Measurements from ENCODE around the gene WHRN. TPM values are rescaled to one million over a fixed set of nuclear protein-coding genes. Genes with fewer than 3 reads are reported as not detected.

The WHRN gene
- total and polyA plus RNA-seq, 2 donors (not counting 1 experiment from before 2014, with no cell fraction given) = 19.4 to 95.7 TPM

DNA sequence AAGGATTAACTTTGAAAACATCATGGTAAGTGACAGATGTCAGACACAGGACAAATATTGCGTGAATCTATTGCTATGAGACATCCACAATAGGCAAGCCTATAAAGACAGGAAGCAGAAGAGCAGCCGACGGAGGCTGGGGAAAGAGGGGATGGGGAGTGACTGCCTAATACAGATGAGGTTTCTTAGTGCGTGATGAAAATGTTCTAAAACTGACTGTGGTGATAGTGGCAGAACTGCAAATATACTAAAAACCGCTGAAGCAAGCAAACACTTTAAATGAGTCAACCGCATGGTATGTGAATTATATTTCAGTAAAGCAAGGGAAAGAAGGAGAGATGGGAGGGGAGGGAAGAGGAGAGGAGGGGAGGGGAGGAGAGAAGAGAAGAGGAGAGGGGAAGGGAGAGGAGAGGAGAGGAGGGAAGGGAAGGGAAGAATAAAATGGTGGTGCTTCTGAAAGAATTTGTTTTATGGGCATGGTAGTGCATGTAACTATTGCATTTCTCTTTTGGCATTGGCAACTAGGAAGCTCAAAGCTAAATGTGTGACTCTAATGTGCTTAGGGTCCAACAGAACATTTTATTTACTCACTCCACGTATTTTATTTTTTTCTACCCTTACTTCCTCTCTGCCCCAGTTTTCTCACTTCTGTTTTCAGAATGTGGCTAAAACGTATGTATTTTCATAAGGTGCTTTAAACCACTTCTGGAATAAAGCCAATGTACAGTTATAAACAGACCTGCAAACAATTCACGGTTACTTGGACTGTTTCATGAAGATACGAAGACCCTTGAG, 138.7 kb downstream of the WHRN start:
- Mint-ChIP-seq H3K4me3 (peak overlapping the region; percentile 71), H3K4me1 (peaks cover 84% of the 10 kb centered on the region), H3K9me3 (ENCODE audit: insufficient read depth) (peaks cover 3% of the 10 kb centered on the region), H3K27me3 (no peaks in the 10 kb centered on the region), H3K27ac (peak overlapping the region; percentile 90)
- intact Hi-C loops (cut with micrococcal nuclease) = no loop called here
- WGBS (ENCODE audit: insufficient coverage) = 2% methylated on average over 6 of the region's 10 CpGs
- peak overlapping the region; percentile 80 for H3K27ac ChIP-seq (ENCODE audit: low read length in 2 of 2)
- ATAC-seq (ENCODE audit: low read depth) (peak; percentile 50), DNase-seq (peak; percentile 74)
- TF ChIP-seq, protein P1, sequence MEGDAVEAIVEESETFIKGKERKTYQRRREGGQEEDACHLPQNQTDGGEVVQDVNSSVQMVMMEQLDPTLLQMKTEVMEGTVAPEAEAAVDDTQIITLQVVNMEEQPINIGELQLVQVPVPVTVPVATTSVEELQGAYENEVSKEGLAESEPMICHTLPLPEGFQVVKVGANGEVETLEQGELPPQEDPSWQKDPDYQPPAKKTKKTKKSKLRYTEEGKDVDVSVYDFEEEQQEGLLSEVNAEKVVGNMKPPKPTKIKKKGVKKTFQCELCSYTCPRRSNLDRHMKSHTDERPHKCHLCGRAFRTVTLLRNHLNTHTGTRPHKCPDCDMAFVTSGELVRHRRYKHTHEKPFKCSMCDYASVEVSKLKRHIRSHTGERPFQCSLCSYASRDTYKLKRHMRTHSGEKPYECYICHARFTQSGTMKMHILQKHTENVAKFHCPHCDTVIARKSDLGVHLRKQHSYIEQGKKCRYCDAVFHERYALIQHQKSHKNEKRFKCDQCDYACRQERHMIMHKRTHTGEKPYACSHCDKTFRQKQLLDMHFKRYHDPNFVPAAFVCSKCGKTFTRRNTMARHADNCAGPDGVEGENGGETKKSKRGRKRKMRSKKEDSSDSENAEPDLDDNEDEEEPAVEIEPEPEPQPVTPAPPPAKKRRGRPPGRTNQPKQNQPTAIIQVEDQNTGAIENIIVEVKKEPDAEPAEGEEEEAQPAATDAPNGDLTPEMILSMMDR (IDR thresholded peaks at IDR 0.05) = no peak
- no peak for TF ChIP-seq EZH2 (IDR thresholded peaks at IDR 0.05; ENCODE audit: borderline replicate concordance, insufficient read depth, low read depth, low read length, poor library complexity, severe bottlenecking)
- peak overlapping the region in 3 of 5 experiments; percentile 9 to 45 (median 23) for H3K4me3 ChIP-seq (ENCODE audit: control extremely low read depth in 1 of 5, extremely low read depth in 1 of 5, insufficient read depth in 1 of 5, low read depth in 2 of 5, low read length in 4 of 5)
- H3K9ac ChIP-seq (ENCODE audit: low read length) = peak overlapping the region; percentile 19
- H2AFZ ChIP-seq (ENCODE audit: insufficient read depth, low read depth, low read length, poor library complexity, severe bottlenecking) = no peak overlapping the region
- H4K20me1 ChIP-seq (ENCODE audit: control insufficient read depth, insufficient read depth, low read length, poor library complexity, severe bottlenecking) = peaks cover 11% of the 10 kb centered on the region
- ChIA-PET CTCF (interaction anchor here (0.6 to 3.4 kb wide), 9 partner anchors 11 to 121 kb away, joined by 3 to 34 read pairs (median 4); partner anchors contain the start of gene AKNA), POLR2A (interaction anchor here (0.7 to 8.6 kb wide), 5 partner anchors 12 to 31 kb away, joined by 3 to 108 read pairs (median 5); partner anchors contain the start of gene AKNA)
- H3K36me3 ChIP-seq (replicated peaks in 1 of 2; ENCODE audit: control extremely low read depth in 1 of 2, control insufficient read depth in 1 of 2, extremely low read depth in 1 of 2, insufficient read depth in 2 of 2, low read length in 1 of 2) = peaks cover 6 to 85% of the 10 kb centered on the region in 2 experiments
- peak overlapping the region; percentile 72 for H3K4me2 ChIP-seq (replicated peaks; ENCODE audit: low read depth, low read length, poor library complexity, severe bottlenecking)
- H3K4me1 ChIP-seq (ENCODE audit: control insufficient read depth in 2 of 2, insufficient read depth in 2 of 2, low read length in 2 of 2) = peaks cover 88 to 99% of the 10 kb centered on the region in 2 donors
- H3K9me3 ChIP-seq (ENCODE audit: control extremely low read depth in 1 of 3, control insufficient read depth in 2 of 3, insufficient read depth in 1 of 3, low read length in 2 of 3) = no peaks in the 10 kb centered on the region
- no peaks in the 10 kb centered on the region for H3K27me3 ChIP-seq (replicated peaks in 1 of 4; ENCODE audit: control extremely low read depth in 1 of 4, control insufficient read depth in 3 of 4, insufficient read depth in 4 of 4, low read length in 3 of 4)
- peaks cover 80% of the 10 kb centered on the region for H3K79me2 ChIP-seq (ENCODE audit: control insufficient read depth, insufficient read depth, low read length)

DNA sequence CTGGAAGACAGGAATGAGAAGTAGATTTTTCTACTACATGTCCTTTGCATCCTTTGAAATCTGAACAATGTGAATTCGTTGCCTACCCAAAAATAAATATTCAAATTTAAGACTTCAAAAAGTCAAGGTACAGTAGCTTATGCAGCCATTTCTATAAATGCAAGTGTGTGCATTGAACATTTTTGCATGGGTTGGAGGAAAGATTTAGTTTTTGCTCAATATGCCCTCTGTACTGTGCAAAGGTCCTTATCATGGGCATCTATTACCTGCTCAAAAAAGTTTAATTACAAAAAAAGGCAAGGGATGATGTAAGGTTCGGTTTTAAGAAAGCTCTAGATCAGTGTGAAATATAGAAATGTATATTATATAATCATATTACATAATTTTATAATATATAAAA, 140.1 kb downstream of the WHRN start:
- ChIA-PET POLR2A (interaction anchor here (1.7 to 8.6 kb wide), 4 partner anchors 8 to 32 kb away, joined by 6 to 108 read pairs (median 28); partner anchors contain the start of gene AKNA), CTCF (interaction anchor here (0.8 to 2.3 kb wide), 9 partner anchors 8 to 288 kb away, joined by 3 to 10 read pairs (median 4); partner anchors contain the start of gene AKNA)
- intact Hi-C loops (cut with micrococcal nuclease) = no loop called here
- Histone ChIP-seq H3K9ac (ENCODE audit: low read length) (peak overlapping the region; percentile 10), H2AFZ (ENCODE audit: insufficient read depth, low read depth, low read length, poor library complexity, severe bottlenecking) (no peak overlapping the region), H3K27me3 (replicated peaks in 1 of 4; ENCODE audit: control extremely low read depth in 1 of 4, control insufficient read depth in 3 of 4, insufficient read depth in 4 of 4, low read length in 3 of 4) (no peaks in the 10 kb centered on the region), H3K27ac (ENCODE audit: low read length in 2 of 2) (peak overlapping the region; percentile 28 to 75), H3K4me2 (replicated peaks; ENCODE audit: low read depth, low read length, poor library complexity, severe bottlenecking) (peak overlapping the region; percentile 55), H3K4me1 (ENCODE audit: control insufficient read depth in 2 of 2, insufficient read depth in 2 of 2, low read length in 2 of 2) (peaks cover 74 to 86% of the 10 kb centered on the region in 2 donors), H3K79me2 (ENCODE audit: control insufficient read depth, insufficient read depth, low read length) (peaks cover 82% of the 10 kb centered on the region), H3K36me3 (replicated peaks in 1 of 2; ENCODE audit: control extremely low read depth in 1 of 2, control insufficient read depth in 1 of 2, extremely low read depth in 1 of 2, insufficient read depth in 2 of 2, low read length in 1 of 2) (peaks cover 6 to 89% of the 10 kb centered on the region in 2 experiments), H3K9me3 (ENCODE audit: control extremely low read depth in 1 of 3, control insufficient read depth in 2 of 3, insufficient read depth in 1 of 3, low read length in 2 of 3) (no peaks in the 10 kb centered on the region), H3K4me3 (ENCODE audit: control extremely low read depth in 1 of 5, extremely low read depth in 1 of 5, insufficient read depth in 1 of 5, low read depth in 2 of 5, low read length in 4 of 5) (peak overlapping the region in 1 of 5 experiments; percentile 31), H4K20me1 (ENCODE audit: control insufficient read depth, insufficient read depth, low read length, poor library complexity, severe bottlenecking) (peaks cover 24% of the 10 kb centered on the region)
- ATAC-seq (ENCODE audit: low read depth) = no peak
- DNase-seq = no peak
- Mint-ChIP-seq H3K27me3 (no peaks in the 10 kb centered on the region), H3K4me3 (peak overlapping the region; percentile 75), H3K9me3 (ENCODE audit: insufficient read depth) (peaks cover 3% of the 10 kb centered on the region), H3K27ac (peak overlapping the region; percentile 94), H3K4me1 (peaks cover 78% of the 10 kb centered on the region)
- TF ChIP-seq EZH2 (IDR thresholded peaks at IDR 0.05; ENCODE audit: borderline replicate concordance, insufficient read depth, low read depth, low read length, poor library complexity, severe bottlenecking) = no peak
- TF ChIP-seq, protein P1 (IDR thresholded peaks at IDR 0.05) = no peak
- WGBS (ENCODE audit: insufficient coverage) = no CpG with 5 or more reads among the region's 2 CpGs
